ENCODE measurements around the gene ZEB1.

- TF ChIP-seq CTCF (IDR thresholded peaks at IDR 0.05) (no peak), POLR2A (IDR thresholded peaks at IDR 0.05) (no peak), POLR2AphosphoS5 (IDR thresholded peaks at IDR 0.05) (no peak), EP300 (IDR thresholded peaks at IDR 0.05) (no peak)
Observed at GRCh38 chr10:31404640-31405039, 85.6 kb downstream of the ZEB1 start.

Data from sigmoid colon (tissue), 4 donors.